Vagina (tissue), 2 donors: ENCODE data around the gene FASN. TPM values are rescaled to one million over a fixed set of nuclear protein-coding genes. Genes with fewer than 3 reads are reported as not detected.
A peak's percentile ranks its signal among the peaks of the same experiment; 100 is the strongest.

Experiments used
- DNase-seq, 2 donors: peaks; one replicate each; pipeline ENCODE4 v3.0.0-alpha.2; 2017; ENCODE audit errors: extremely low spot score in 2 of 2
- H3K27ac ChIP-seq: fragments of 200-600 bp; sonication (generic); one replicate; pipeline ENCODE4 v1.5.1; 2019
- H3K27me3 ChIP-seq: fragments of 200-600 bp; sonication (generic); one replicate; pipeline ENCODE4 v1.5.1; 2019
- H3K36me3 ChIP-seq, 2 donors: fragments of 200-600 bp; sonication (generic); one replicate each; pipeline ENCODE4 v1.5.1; 2017 to 2019
- H3K4me1 ChIP-seq: fragments of 200-600 bp; sonication (generic); one replicate; pipeline ENCODE4 v1.5.1; 2019
- H3K4me3 ChIP-seq, 2 donors: fragments of 200-600 bp; sonication (generic); 1 replicate in 1 of 2; 2 replicates in 1 of 2; pipeline ENCODE4 v1.5.1; 2016 to 2019
- H3K9me3 ChIP-seq: fragments of 200-600 bp; sonication (generic); one replicate; pipeline ENCODE4 v1.5.1; 2019
- POLR2A ChIP-seq, 2 donors: fragments of 450-650 bp; IDR thresholded peaks; one replicate each; pipeline ENCODE4 v1.6.1; 2017; ENCODE audit warnings: antibody characterized with exemption in 2 of 2, mild to moderate bottlenecking in 2 of 2, moderate library complexity in 2 of 2
- POLR2AphosphoS5 ChIP-seq, 2 donors: sonication (generic); formaldehyde crosslinking; IDR thresholded peaks; one replicate each; pipeline ENCODE4 v1.9.0; 2017; ENCODE audit warnings: antibody characterized with exemption in 2 of 2, mild to moderate bottlenecking in 2 of 2, low read depth in 1 of 2; ENCODE audit not compliant: insufficient read depth in 1 of 2
- intact Hi-C: fragments of 100-400 bp; cut with DNase I; formaldehyde crosslinking; loops from one replicate; pipeline ENCODE4 v1.15.1; 2023
- total RNA-seq: library from RNA; depleted of rRNA; stranded (reverse); fragments of >200 nt; gene quantifications from one replicate; pipeline ENCODE4 v1.2.3, GENCODE V29; 2016
- TF ChIP-seq, protein P1 (sequence below), 3 experiments: fragments of 450-650 bp in 2 of 3; fragments of 200-600 bp in 1 of 3; sonication (generic) in 1 of 3; IDR thresholded peaks; one replicate each; pipeline ENCODE4 v1.5.1; 2017 to 2019; ENCODE audit warnings: antibody characterized with exemption in 3 of 3, mild to moderate bottlenecking in 2 of 3, moderate library complexity in 2 of 3

The FASN gene
- total RNA-seq, 1 donor from 2014 or later, result 127 TPM

DNA sequence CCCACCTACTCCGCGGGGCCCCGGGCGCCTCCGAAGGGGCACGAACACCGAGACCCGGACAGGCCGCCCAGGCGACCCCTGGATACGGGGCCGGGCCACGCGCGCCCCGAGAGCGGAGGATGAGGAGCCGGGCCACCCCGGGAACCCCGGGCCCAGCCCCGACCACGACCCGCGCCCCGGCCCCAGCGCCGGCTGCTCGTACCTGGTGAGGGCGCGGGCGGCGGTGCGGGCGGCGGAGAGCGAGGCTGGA is 192 bp downstream of the FASN start:
- Histone ChIP-seq H3K27me3 (no peaks in the 10 kb centered on the region), H3K4me3 (peak overlapping the region; percentile 63 to 98), H3K27ac (peak overlapping the region; percentile 93), H3K36me3 (peaks cover 0 to 33% of the 10 kb centered on the region in 2 donors), H3K4me1 (peaks cover 55% of the 10 kb centered on the region), H3K9me3 (no peaks in the 10 kb centered on the region)
- no peak for DNase-seq
- intact Hi-C loops, result loop anchor here (5.0 kb wide), 1 partner anchor 66 kb away; the partner anchor contains the start of gene RAC3
- TF ChIP-seq POLR2AphosphoS5 (IDR thresholded peaks at IDR 0.05; ENCODE audit: insufficient read depth in 1 of 2, low read depth in 1 of 2), result no peak
- TF ChIP-seq, protein P1, sequence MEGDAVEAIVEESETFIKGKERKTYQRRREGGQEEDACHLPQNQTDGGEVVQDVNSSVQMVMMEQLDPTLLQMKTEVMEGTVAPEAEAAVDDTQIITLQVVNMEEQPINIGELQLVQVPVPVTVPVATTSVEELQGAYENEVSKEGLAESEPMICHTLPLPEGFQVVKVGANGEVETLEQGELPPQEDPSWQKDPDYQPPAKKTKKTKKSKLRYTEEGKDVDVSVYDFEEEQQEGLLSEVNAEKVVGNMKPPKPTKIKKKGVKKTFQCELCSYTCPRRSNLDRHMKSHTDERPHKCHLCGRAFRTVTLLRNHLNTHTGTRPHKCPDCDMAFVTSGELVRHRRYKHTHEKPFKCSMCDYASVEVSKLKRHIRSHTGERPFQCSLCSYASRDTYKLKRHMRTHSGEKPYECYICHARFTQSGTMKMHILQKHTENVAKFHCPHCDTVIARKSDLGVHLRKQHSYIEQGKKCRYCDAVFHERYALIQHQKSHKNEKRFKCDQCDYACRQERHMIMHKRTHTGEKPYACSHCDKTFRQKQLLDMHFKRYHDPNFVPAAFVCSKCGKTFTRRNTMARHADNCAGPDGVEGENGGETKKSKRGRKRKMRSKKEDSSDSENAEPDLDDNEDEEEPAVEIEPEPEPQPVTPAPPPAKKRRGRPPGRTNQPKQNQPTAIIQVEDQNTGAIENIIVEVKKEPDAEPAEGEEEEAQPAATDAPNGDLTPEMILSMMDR (IDR thresholded peaks at IDR 0.05), result no peak
- no peak for TF ChIP-seq POLR2A (IDR thresholded peaks at IDR 0.05)

DNA sequence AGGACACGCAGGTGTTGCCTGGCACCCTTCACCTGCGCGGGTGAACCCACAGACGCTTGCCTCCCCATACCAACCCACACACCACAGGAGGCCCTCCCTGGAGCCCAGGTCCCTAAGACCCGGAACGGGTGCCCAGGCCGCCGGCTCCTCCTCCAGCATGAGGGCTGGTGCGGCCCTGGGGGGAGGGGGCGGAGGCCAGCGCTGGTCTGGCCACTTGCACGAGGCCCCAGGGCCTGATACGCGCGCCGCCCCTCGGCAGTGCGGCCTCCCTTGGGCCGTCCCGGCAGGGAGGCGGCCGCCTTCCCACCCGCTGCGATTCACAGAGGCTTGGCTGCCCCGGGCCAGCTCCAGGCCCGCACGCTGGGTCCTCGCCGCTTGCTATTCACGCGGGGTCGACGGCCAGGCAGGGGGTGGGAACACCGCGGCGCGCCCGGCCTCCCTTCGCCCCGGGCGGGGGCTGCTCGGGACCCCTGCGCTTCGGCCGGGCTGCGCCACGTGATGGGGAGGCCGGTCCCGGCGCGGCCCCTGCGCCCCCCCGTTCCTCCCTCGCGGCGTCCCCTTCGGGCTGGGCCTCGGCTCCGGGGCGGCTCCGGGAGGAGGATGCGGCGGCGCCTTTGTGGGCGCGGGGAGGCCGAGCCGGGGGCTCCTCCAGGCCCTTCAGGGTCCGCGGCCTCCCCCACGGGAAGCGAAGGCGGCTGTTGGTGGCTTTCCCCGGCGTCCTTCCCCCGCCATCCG is 685 bp downstream of the FASN start:
- Histone ChIP-seq H3K4me1 (peaks cover 54% of the 10 kb centered on the region), H3K27ac (peak overlapping the region; percentile 93), H3K27me3 (no peaks in the 10 kb centered on the region), H3K36me3 (peaks cover 0 to 38% of the 10 kb centered on the region in 2 donors), H3K9me3 (no peaks in the 10 kb centered on the region), H3K4me3 (peak overlapping the region; percentile 63 to 98)
- TF ChIP-seq, protein P1 (IDR thresholded peaks at IDR 0.05), result no peak
- TF ChIP-seq POLR2AphosphoS5 (IDR thresholded peaks at IDR 0.05; ENCODE audit: insufficient read depth in 1 of 2, low read depth in 1 of 2) (no peak), POLR2A (IDR thresholded peaks at IDR 0.05) (no peak)
- no peak for DNase-seq
- intact Hi-C loops, result loop anchor here (5.0 kb wide), 1 partner anchor 65 kb away; the partner anchor contains the start of gene RAC3

DNA sequence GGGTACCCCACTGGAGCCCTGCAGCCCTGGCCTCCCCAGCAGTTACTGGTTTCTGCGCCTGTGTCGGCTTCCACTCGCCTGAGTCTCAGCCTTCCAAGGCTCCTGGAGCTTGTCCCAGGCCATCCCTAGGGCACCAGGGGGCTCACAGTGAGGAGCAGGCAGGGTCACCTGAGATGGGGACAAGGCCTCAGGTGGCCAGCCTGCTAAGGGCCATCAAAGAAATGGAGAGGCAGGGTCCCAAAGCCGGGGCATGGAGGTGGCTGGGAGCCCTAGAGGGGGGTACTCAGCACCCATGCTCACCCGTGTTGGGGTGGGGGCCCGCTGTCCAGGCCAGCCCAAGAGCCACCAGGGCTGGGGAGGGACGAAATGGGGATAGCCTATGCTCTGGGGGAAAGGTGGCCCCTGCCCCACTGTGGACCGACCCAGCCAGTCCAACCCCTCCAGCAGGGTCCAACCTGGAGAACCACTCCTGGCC is 1.3 kb downstream of the FASN start:
- no peak for DNase-seq
- Histone ChIP-seq H3K9me3 (no peaks in the 10 kb centered on the region), H3K4me1 (peaks cover 52% of the 10 kb centered on the region), H3K27me3 (no peaks in the 10 kb centered on the region), H3K27ac (peak overlapping the region; percentile 93), H3K4me3 (peak overlapping the region; percentile 63 to 98), H3K36me3 (peaks cover 0 to 44% of the 10 kb centered on the region in 2 donors)
- intact Hi-C loops, result loop anchor here (5.0 kb wide), 1 partner anchor 64 kb away; the partner anchor contains the start of gene RAC3
- TF ChIP-seq, protein P1 (IDR thresholded peaks at IDR 0.05), result no peak
- TF ChIP-seq POLR2A (IDR thresholded peaks at IDR 0.05) (no peak), POLR2AphosphoS5 (IDR thresholded peaks at IDR 0.05; ENCODE audit: insufficient read depth in 1 of 2, low read depth in 1 of 2) (peak in 1 of 2 donors; percentile 2)

DNA sequence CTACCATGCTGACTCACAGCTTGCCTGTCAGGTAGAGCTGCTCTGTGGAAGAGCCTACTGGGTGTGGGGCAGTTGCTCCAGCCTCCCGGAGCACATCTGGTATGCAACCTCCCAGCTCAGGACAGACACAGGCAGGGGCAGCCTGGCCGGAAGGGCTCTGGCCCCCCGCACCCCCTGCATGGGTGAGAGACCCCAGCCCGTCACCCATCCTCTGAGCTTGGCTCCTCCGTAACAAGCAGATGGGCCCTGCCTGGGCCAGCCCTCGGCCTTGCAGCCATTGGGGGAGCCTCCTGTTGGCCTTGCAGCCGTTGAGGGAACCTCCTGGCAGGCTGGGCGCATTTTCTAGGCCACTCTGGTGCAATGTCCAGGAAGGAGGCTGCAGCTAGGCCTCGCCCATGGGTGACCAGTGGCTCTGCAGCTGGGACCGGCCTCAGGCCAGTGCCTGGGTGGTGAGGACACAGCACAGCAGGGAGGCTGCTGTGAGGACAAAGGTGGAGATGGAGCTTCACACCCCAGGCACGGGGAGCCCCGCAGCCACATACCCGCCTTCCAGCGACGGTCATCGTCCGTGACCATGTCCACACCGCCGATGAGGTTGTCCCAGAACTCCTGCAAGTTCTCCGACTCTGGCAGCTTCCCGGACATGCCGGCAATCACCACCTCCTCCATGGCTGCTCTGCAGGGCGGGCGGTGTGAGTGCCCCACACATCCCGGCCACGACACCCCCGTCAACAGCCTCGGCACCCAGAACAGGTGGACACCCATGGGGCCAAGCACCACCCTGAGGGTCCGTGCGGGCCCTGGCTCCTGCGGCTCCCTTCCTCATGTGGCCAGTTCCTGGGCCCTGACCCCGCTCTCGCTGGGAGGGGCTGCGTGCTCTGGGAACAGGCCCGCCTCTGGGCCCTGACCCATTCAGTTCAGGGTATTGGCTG is 2.0 kb downstream of the FASN start:
- Histone ChIP-seq H3K4me1 (peaks cover 45% of the 10 kb centered on the region), H3K27ac (peak overlapping the region; percentile 93), H3K27me3 (no peaks in the 10 kb centered on the region), H3K4me3 (peak overlapping the region in 1 of 2 donors; percentile 63), H3K36me3 (peaks cover 0 to 51% of the 10 kb centered on the region in 2 donors), H3K9me3 (no peaks in the 10 kb centered on the region)
- TF ChIP-seq POLR2AphosphoS5 (IDR thresholded peaks at IDR 0.05; ENCODE audit: insufficient read depth in 1 of 2, low read depth in 1 of 2) (no peak), POLR2A (IDR thresholded peaks at IDR 0.05) (no peak)
- TF ChIP-seq, protein P1 (IDR thresholded peaks at IDR 0.05), result no peak
- DNase-seq, result no peak
- intact Hi-C loops, result loop anchor here (5.0 kb wide), 1 partner anchor 64 kb away; the partner anchor contains the start of gene RAC3
